ENCODE data around the gene IFITM2. TPM values are rescaled to one million over a fixed set of nuclear protein-coding genes. Genes with fewer than 3 reads are reported as not detected.

The IFITM2 gene
- total and polyA plus RNA-seq, 2 donors (not counting 1 experiment from before 2014, with no cell fraction given): 51.2 to 714 TPM

DNA sequence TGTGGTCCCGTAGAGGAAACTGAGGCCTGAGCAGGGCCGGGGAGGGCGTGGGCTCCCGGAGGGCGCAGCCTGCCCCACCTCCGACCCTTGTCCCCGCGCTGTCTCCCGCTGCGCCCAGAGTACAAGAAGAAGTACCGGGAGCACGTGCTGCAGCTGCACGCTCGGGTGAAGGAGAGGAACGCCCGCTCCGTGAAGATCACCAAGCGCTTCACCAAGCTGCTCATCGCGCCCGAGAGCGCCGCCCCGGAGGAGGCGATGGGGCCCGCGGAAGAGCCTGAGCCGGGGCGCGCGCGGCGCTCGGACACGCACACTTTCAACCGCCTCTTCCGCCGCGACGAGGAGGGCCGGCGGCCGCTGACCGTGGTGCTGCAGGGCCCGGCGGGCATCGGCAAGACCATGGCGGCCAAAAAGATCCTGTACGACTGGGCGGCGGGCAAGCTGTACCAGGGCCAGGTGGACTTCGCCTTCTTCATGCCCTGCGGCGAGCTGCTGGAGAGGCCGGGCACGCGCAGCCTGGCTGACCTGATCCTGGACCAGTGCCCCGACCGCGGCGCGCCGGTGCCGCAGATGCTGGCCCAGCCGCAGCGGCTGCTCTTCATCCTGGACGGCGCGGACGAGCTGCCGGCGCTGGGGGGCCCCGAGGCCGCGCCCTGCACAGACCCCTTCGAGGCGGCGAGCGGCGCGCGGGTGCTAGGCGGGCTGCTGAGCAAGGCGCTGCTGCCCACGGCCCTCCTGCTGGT, 27.5 kb upstream of the IFITM2 start:
- no peak overlapping the region for H3K4me3 ChIP-seq (replicated peaks in 1 of 4; ENCODE audit: control extremely low read depth in 1 of 4, insufficient read depth in 1 of 4, low read depth in 3 of 4, low read length in 4 of 4)
- no peaks in the 10 kb centered on the region for H3K4me1 ChIP-seq (ENCODE audit: control insufficient read depth, extremely low read depth, insufficient read depth, low read length)
- no peaks in the 10 kb centered on the region for H3K36me3 ChIP-seq (ENCODE audit: control insufficient read depth, insufficient read depth, low read length)
- no peak overlapping the region for H3K9ac ChIP-seq (ENCODE audit: insufficient read depth, low read length)
- no peaks in the 10 kb centered on the region for H3K9me3 ChIP-seq (ENCODE audit: control insufficient read depth, insufficient read depth, low read depth, low read length)
- no peak overlapping the region for H2AFZ ChIP-seq (ENCODE audit: low read length)
- no peak overlapping the region for H3K4me2 ChIP-seq (ENCODE audit: extremely low read depth, insufficient read depth, low read length)
- DNase-seq (ENCODE audit: low read depth in 2 of 2): peak in 1 of 2 donors; percentile 36
- no peaks in the 10 kb centered on the region for H3K79me2 ChIP-seq (ENCODE audit: control insufficient read depth, insufficient read depth, low read length)
- TF ChIP-seq, protein P1, sequence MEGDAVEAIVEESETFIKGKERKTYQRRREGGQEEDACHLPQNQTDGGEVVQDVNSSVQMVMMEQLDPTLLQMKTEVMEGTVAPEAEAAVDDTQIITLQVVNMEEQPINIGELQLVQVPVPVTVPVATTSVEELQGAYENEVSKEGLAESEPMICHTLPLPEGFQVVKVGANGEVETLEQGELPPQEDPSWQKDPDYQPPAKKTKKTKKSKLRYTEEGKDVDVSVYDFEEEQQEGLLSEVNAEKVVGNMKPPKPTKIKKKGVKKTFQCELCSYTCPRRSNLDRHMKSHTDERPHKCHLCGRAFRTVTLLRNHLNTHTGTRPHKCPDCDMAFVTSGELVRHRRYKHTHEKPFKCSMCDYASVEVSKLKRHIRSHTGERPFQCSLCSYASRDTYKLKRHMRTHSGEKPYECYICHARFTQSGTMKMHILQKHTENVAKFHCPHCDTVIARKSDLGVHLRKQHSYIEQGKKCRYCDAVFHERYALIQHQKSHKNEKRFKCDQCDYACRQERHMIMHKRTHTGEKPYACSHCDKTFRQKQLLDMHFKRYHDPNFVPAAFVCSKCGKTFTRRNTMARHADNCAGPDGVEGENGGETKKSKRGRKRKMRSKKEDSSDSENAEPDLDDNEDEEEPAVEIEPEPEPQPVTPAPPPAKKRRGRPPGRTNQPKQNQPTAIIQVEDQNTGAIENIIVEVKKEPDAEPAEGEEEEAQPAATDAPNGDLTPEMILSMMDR (conservative IDR thresholded peaks at IDR 0.05 in 1 of 2, IDR thresholded peaks at IDR 0.05 in 1 of 2; ENCODE audit: low read depth in 1 of 2, low read length in 2 of 2): no peak
- peak; percentile 35 for TF ChIP-seq EZH2 (IDR thresholded peaks at IDR 0.05; ENCODE audit: low read length, missing control alignments)
- peaks cover 63% of the 10 kb centered on the region for H3K27me3 ChIP-seq (ENCODE audit: control insufficient read depth, insufficient read depth, low read length)
- no peaks in the 10 kb centered on the region for H4K20me1 ChIP-seq (ENCODE audit: control insufficient read depth, extremely low read depth, insufficient read depth, low read length)
- no peak overlapping the region for H3K27ac ChIP-seq (ENCODE audit: insufficient read depth, low read length)

DNA sequence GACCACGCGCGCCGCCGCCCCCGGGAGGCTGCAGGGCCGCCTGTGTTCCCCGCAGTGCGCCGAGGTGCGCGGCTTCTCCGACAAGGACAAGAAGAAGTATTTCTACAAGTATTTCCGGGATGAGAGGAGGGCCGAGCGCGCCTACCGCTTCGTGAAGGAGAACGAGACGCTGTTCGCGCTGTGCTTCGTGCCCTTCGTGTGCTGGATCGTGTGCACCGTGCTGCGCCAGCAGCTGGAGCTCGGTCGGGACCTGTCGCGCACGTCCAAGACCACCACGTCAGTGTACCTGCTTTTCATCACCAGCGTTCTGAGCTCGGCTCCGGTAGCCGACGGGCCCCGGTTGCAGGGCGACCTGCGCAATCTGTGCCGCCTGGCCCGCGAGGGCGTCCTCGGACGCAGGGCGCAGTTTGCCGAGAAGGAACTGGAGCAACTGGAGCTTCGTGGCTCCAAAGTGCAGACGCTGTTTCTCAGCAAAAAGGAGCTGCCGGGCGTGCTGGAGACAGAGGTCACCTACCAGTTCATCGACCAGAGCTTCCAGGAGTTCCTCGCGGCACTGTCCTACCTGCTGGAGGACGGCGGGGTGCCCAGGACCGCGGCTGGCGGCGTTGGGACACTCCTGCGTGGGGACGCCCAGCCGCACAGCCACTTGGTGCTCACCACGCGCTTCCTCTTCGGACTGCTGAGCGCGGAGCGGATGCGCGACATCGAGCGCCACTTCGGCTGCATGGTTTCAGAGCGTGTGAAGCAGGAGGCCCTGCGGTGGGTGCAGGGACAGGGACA, 26.7 kb upstream of the IFITM2 start:
- DNase-seq (ENCODE audit: low read depth in 2 of 2): no peak
- no peaks in the 10 kb centered on the region for H3K9me3 ChIP-seq (ENCODE audit: control insufficient read depth, insufficient read depth, low read depth, low read length)
- peaks cover 60% of the 10 kb centered on the region for H3K27me3 ChIP-seq (ENCODE audit: control insufficient read depth, insufficient read depth, low read length)
- no peaks in the 10 kb centered on the region for H3K4me1 ChIP-seq (ENCODE audit: control insufficient read depth, extremely low read depth, insufficient read depth, low read length)
- TF ChIP-seq, protein P1 (conservative IDR thresholded peaks at IDR 0.05 in 1 of 2, IDR thresholded peaks at IDR 0.05 in 1 of 2; ENCODE audit: low read depth in 1 of 2, low read length in 2 of 2): no peak
- peak; percentile 85 for TF ChIP-seq EZH2 (IDR thresholded peaks at IDR 0.05; ENCODE audit: low read length, missing control alignments)
- no peak overlapping the region for H3K27ac ChIP-seq (ENCODE audit: insufficient read depth, low read length)
- no peak overlapping the region for H3K9ac ChIP-seq (ENCODE audit: insufficient read depth, low read length)
- H2AFZ ChIP-seq (ENCODE audit: low read length): no peak overlapping the region
- no peak overlapping the region for H3K4me3 ChIP-seq (replicated peaks in 1 of 4; ENCODE audit: control extremely low read depth in 1 of 4, insufficient read depth in 1 of 4, low read depth in 3 of 4, low read length in 4 of 4)
- H3K79me2 ChIP-seq (ENCODE audit: control insufficient read depth, insufficient read depth, low read length): no peaks in the 10 kb centered on the region
- H3K36me3 ChIP-seq (ENCODE audit: control insufficient read depth, insufficient read depth, low read length): no peaks in the 10 kb centered on the region
- no peak overlapping the region for H3K4me2 ChIP-seq (ENCODE audit: extremely low read depth, insufficient read depth, low read length)
- H4K20me1 ChIP-seq (ENCODE audit: control insufficient read depth, extremely low read depth, insufficient read depth, low read length): no peaks in the 10 kb centered on the region

GRCh38 chr11:281486-282161, 26.0 kb upstream of the IFITM2 start:
- Histone ChIP-seq H3K4me1 (ENCODE audit: control insufficient read depth, extremely low read depth, insufficient read depth, low read length) (no peaks in the 10 kb centered on the region), H3K27me3 (ENCODE audit: control insufficient read depth, insufficient read depth, low read length) (peaks cover 60% of the 10 kb centered on the region), H3K4me3 (replicated peaks in 1 of 4; ENCODE audit: control extremely low read depth in 1 of 4, insufficient read depth in 1 of 4, low read depth in 3 of 4, low read length in 4 of 4) (no peak overlapping the region), H3K9ac (ENCODE audit: insufficient read depth, low read length) (no peak overlapping the region), H3K4me2 (ENCODE audit: extremely low read depth, insufficient read depth, low read length) (no peak overlapping the region), H2AFZ (ENCODE audit: low read length) (no peak overlapping the region), H3K36me3 (ENCODE audit: control insufficient read depth, insufficient read depth, low read length) (no peaks in the 10 kb centered on the region), H3K27ac (ENCODE audit: insufficient read depth, low read length) (no peak overlapping the region), H4K20me1 (ENCODE audit: control insufficient read depth, extremely low read depth, insufficient read depth, low read length) (no peaks in the 10 kb centered on the region), H3K79me2 (ENCODE audit: control insufficient read depth, insufficient read depth, low read length) (no peaks in the 10 kb centered on the region), H3K9me3 (ENCODE audit: control insufficient read depth, insufficient read depth, low read depth, low read length) (no peaks in the 10 kb centered on the region)
- TF ChIP-seq, protein P1 (conservative IDR thresholded peaks at IDR 0.05 in 1 of 2, IDR thresholded peaks at IDR 0.05 in 1 of 2; ENCODE audit: low read depth in 1 of 2, low read length in 2 of 2): no peak
- no peak for TF ChIP-seq EZH2 (IDR thresholded peaks at IDR 0.05; ENCODE audit: low read length, missing control alignments)
- no peak for DNase-seq (ENCODE audit: low read depth in 2 of 2)

Data from fibroblast of lung (primary cell).